Ascending aorta (tissue), 2 donors: Measurements from ENCODE around the gene NBEA. TPM values are rescaled to one million over a fixed set of nuclear protein-coding genes. Genes with fewer than 3 reads are reported as not detected.

ENCODE experiments used
- DNase-seq, 2 donors: peaks; one replicate each; pipeline ENCODE4 v3.0.0-alpha.2; 2019; ENCODE audit warnings: low spot score in 2 of 2
- H3K27ac ChIP-seq, 2 donors: fragments of 200-600 bp; sonication (generic); one replicate each; pipeline ENCODE4 v1.5.1; 2016 to 2017; ENCODE audit warnings: mild to moderate bottlenecking in 1 of 2
- H3K27me3 ChIP-seq: fragments of 200-600 bp; sonication (generic); one replicate; pipeline ENCODE4 v1.5.1; 2017
- H3K36me3 ChIP-seq, 2 donors: fragments of 200-600 bp; sonication (generic); one replicate each; pipeline ENCODE4 v1.5.1; 2016
- H3K4me1 ChIP-seq, 2 donors: fragments of 200-600 bp; sonication (generic); one replicate each; pipeline ENCODE4 v1.5.1; 2016 to 2017; ENCODE audit warnings: mild to moderate bottlenecking in 1 of 2
- H3K4me3 ChIP-seq, 2 donors: fragments of 200-600 bp; sonication (generic); one replicate each; pipeline ENCODE4 v1.5.1; 2016 to 2017; ENCODE audit warnings: mild to moderate bottlenecking in 1 of 2
- H3K9me3 ChIP-seq, 2 donors: fragments of 200-600 bp; sonication (generic); one replicate each; pipeline ENCODE4 v1.5.1; 2016
- CTCF ChIP-seq, 3 experiments: fragments of 200-600 bp in 2 of 3; fragments of 450-650 bp in 1 of 3; sonication (generic) in 2 of 3; IDR thresholded peaks; one replicate each; pipeline ENCODE4 v1.5.1; 2016 to 2019; ENCODE audit warnings: antibody characterized with exemption in 3 of 3, mild to moderate bottlenecking in 1 of 3, moderate library complexity in 1 of 3
- intact Hi-C: fragments of 100-400 bp; cut with DNase I; formaldehyde crosslinking; loops from one replicate; pipeline ENCODE4 v1.15.1; 2023
- total RNA-seq: library from RNA; depleted of rRNA; stranded (reverse); fragments of >200 nt; gene quantifications from one replicate; pipeline ENCODE4 v1.1.0, GENCODE V29; 2016

NBEA gene
- total RNA-seq, 1 donor from 2014 or later: 1.6 TPM

DNA sequence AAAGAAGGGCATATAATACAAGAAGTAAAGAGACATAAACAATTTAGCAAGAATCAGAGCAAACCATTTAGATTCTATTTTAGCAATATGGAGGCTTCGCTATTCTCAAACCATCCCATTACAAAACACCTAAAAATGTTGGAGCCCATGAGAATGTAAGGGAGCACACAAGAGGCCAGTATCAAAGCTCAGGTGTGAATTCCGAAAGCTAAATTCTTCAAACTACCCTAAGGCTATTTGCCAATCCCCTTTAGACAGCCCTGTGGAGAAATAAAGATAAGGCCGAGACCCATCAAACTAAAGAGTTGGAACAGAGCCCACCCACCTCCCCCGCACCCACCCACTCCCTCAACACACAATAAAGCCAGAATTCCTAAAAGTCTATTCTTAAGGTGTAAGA is 745.3 kb downstream of the NBEA start:
- no peak for TF ChIP-seq CTCF (IDR thresholded peaks at IDR 0.05)

GRCh38 chr13:35690581-35691207 is 748.6 kb downstream of the NBEA start:
- no peak overlapping the region for H3K27ac ChIP-seq
- intact Hi-C loops: no loop called here
- no peaks in the 10 kb centered on the region for H3K4me1 ChIP-seq
- no peaks in the 10 kb centered on the region for H3K27me3 ChIP-seq
- H3K36me3 ChIP-seq: no peaks in the 10 kb centered on the region
- no peak overlapping the region for H3K4me3 ChIP-seq
- no peak for TF ChIP-seq CTCF (IDR thresholded peaks at IDR 0.05)
- no peaks in the 10 kb centered on the region for H3K9me3 ChIP-seq
- no peak for DNase-seq

More for the DNA sequence above, 745.3 kb downstream of the NBEA start:
- no peaks in the 10 kb centered on the region for H3K27me3 ChIP-seq
- no peaks in the 10 kb centered on the region for H3K4me1 ChIP-seq
- intact Hi-C loops: no loop called here
- no peak overlapping the region for H3K4me3 ChIP-seq
- H3K27ac ChIP-seq: no peak overlapping the region
- H3K9me3 ChIP-seq: no peaks in the 10 kb centered on the region
- no peaks in the 10 kb centered on the region for H3K36me3 ChIP-seq
- no peak for DNase-seq

- Histone ChIP-seq H3K4me1 (no peaks in the 10 kb centered on the region), H3K27ac (no peak overlapping the region), H3K4me3 (no peak overlapping the region), H3K36me3 (no peaks in the 10 kb centered on the region), H3K27me3 (no peaks in the 10 kb centered on the region), H3K9me3 (no peaks in the 10 kb centered on the region)
- DNase-seq: no peak
- TF ChIP-seq CTCF (IDR thresholded peaks at IDR 0.05): no peak
- intact Hi-C loops: no loop called here
These were observed 751.2 kb downstream of the NBEA start for GRCh38 chr13:35693134-35693784.

DNA sequence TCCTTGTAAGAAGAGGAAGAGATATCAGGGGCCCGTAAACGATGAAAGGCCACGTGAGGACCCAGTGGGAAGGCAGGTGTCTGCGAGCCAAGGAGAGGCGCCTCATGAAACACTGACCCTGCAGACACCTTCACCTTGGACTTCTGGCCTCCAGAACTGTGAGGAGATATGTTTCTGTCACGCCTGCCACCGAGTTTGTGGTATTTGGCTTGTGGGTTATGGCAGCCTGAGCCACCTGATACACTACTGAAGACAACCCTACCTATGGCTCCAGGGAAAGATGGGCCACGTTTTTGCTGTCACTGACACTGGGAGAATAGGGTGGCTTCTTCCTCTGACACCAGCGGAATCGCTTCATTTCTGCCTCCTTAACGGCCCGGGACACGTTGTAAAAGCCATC is 752.0 kb downstream of the NBEA start:
- DNase-seq: no peak
- no peaks in the 10 kb centered on the region for H3K9me3 ChIP-seq
- H3K36me3 ChIP-seq: no peaks in the 10 kb centered on the region
- H3K4me3 ChIP-seq: no peak overlapping the region
- no peak overlapping the region for H3K27ac ChIP-seq
- intact Hi-C loops: no loop called here
- no peak for TF ChIP-seq CTCF (IDR thresholded peaks at IDR 0.05)
- H3K27me3 ChIP-seq: no peaks in the 10 kb centered on the region
- no peaks in the 10 kb centered on the region for H3K4me1 ChIP-seq

DNA sequence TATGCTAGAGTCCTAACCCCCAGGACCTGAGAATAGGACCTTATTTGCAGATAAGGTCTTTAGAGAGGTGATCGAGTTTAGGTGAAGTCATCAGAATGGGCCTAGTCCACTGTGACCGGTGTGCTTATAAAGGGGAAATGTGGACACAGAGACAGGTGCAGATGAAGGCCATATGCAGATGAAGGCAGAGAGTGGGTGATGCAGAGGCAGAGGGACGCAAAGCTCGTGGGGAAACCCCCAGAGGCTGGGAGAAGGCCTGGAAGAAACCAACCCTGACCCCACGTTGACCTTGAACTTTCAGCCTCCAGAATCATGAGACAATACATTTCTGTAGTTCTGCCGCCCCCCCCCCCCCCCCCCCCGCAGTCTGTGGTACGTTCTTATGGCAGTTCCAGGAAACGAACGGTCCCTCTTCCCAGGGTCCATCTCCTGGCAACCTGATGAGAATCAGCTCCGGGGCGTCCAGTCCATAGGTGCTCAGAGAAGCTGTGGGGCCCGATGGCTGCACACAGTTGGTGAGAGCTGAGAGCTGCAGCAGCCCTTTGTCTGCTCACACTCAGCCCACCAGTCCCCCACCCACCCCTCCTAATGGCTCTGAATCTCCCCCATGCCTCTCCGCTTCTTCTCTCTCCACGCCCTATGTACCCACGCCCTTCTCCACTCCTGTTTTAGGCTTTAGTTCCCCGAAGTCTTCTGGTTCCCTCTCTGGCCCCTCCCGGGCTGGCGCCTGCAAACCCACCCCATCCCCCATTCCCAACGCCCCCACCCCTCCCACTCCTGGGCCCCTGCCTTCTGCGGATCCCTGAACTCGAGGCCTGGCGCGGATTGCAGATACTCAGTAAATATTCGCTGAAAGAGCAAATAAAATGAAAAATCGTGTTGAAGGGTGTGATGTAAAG is 752.7 kb downstream of the NBEA start:
- intact Hi-C loops: no loop called here
- no peaks in the 10 kb centered on the region for H3K4me1 ChIP-seq
- no peaks in the 10 kb centered on the region for H3K9me3 ChIP-seq
- H3K27ac ChIP-seq: no peak overlapping the region
- H3K4me3 ChIP-seq: no peak overlapping the region
- TF ChIP-seq CTCF (IDR thresholded peaks at IDR 0.05): no peak
- no peaks in the 10 kb centered on the region for H3K27me3 ChIP-seq
- DNase-seq: no peak
- no peaks in the 10 kb centered on the region for H3K36me3 ChIP-seq
